GM21390 (cell line): ENCODE measurements around the gene TRIM63.

Source experiments
- ATAC-seq: cut with Tn5 transposase; IDR thresholded peaks from one replicate; pipeline ENCODE4 v1.9.1; 2021; ENCODE audit not compliant: unreplicated experiment

TRIM63 gene

DNA sequence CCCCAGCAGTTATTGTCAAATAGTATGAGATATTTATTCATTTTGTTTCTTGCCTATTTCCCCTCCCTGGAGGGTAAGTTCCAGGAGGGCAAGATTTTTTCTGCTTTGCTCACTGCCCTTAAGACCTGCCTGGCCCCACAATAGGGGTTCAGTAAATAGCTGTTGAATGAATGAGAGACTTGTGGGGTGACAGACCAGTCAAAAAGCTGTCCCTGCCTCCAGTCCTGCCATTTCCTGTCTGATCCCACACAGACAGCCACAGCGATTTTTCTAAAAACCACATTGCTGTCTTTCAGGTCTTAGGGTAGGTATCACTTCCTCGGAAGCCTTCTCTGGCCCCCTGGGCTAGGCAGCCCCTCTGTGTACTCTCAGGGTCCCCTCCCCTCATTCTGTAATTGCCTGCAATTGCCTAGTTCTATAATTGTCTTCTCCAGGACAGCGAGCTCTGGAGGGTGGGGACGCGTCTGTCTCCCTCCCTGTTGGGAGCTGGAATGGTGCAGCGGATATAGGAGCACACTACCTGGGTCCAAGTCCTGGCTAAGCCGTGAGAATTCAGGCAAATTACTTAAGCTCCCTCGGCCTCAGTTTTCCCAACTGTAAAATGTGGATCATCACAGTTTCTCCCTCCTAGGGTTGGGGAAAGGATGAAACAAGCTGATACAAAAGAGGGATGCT, 47.7 kb downstream of the TRIM63 start:
- no peak for ATAC-seq

DNA sequence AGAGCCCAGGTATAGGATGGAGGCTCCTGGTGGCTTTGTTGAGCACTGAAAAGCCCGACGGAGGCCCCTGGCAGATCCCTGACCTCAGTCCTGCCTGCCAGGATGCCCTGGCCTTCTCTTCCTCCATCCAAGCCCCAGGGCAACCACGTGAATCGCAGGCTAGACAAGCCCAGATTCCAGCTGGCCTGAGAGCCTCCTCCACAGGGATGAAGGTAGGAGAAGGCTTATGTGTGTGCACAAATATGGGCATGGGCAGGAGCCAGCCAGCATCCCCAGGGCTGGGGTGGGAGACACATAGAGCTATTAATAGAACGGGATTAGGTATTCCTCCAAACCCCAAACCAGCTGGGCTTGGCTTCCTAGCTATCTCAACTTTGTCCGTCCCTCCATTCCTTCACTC, 49.8 kb downstream of the TRIM63 start:
- no peak for ATAC-seq

DNA sequence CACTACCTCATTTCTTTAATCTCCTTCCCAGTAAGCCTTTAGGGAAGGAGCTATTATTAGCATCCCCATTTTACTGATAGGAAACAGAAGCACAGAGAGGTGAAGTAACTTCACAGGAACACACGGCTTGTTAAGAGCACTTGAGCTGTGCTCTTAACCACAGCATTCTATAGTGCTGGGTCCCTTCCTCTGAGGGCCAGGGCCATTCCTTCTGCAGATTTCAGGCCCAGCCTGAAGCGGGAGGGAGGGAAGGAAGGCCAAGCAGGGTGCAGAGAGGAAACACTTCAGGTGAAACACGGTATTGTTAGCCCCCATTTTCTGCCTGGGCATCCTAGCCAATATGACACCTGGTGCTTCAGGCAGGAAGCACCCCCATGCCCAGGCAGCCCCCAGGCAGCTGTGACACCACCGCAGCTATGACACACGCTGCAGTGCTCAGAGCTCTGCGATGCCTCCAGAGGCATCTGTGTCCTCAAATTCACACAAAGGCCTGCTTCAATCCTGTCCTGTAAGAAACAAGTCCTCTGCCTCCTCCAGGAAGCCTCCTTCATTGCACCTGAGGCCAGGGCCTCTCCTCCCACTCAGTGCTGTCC, 50.4 kb downstream of the TRIM63 start:
- no peak for ATAC-seq

DNA sequence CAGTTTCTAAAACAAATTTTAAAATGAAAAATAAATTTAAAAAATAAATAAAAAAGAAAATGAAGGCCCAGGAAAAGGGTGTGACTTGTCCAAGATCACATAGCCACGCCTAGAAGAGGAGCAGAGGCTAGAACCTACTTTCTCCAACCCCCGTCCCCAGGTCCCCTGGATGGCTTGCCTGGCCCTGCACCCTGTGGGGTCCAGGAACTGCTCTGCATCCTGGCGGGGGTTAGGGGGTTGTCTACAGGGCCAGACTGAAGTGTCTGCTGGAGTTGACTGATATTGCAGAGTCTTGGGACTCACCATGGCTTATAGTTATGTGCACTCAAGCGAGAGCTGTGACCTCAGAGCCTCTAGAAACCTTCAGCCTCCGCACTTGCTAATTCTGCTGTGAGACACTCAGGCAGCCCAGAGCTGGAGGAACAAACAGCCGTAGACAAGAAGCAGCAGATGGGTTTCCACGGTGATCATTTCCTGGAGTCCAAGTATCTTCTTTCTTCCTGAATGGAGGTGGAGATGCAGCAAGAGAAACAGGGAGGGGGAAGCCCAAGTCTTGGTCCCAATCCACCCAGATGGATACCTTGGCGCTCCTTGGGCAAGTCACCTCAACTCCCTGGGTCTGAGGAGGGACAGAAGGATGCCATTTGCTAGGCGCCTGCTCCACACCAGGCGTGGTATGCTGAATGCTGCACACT, 51.0 kb downstream of the TRIM63 start:
- no peak for ATAC-seq

DNA sequence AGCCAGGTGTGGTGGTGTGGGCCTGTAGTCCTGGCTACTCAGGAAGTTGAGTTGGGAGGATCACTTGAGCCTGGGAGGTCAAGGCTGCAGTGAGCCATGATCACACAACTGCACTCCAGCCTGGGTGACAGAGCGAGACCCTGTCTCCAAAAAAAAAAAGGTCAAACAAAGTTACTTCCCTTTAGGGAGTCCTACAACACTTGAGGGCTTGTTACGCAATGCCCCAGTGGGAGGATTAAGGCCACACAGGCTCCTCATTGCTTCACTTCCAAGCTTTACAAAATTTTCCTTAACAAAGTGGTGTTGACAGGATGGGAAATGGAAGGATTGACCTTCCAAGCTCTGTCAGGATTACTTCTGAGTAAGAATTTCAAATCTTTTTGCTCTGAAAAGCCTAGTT, 52.1 kb downstream of the TRIM63 start:
- no peak for ATAC-seq

DNA sequence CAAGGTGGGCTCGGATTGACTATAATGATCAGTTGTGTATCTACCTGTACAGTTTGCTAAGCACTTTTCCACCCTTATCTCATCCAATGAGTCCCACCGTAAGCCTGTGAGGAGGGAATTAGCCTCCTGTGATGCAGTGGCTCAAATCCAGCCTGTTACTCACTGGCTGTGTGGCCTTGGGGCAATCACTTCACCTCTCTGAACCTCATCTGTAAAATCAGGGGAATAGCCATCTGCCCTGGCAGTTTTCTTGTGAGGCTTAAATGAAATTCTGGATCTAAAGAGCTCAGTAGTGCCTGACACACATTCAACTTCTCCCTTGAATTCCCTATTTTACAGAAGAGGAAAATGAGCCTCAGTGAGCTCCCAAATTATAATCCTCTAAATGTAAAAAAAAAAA, 53.3 kb downstream of the TRIM63 start:
- no peak for ATAC-seq

DNA sequence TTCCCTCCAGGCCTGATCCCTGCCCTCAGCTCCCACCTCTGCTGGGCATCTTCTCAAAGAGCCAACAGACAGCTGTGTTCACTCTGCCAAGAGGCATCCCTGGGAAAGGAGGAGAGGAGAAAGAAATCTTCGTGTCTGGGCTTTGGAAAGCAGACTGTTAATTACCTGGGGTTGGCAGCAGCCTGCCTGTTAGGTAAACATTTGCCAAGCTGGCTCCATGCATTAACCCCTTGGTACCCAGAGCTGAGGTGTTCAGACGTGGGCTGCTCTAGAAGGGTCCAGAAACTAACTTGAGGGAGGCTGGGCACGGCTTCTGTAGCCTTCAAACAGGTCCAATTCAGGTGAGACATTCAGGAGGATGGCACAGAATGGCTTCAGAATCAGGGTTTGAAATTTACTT, 54.6 kb downstream of the TRIM63 start:
- ATAC-seq, result no peak

DNA sequence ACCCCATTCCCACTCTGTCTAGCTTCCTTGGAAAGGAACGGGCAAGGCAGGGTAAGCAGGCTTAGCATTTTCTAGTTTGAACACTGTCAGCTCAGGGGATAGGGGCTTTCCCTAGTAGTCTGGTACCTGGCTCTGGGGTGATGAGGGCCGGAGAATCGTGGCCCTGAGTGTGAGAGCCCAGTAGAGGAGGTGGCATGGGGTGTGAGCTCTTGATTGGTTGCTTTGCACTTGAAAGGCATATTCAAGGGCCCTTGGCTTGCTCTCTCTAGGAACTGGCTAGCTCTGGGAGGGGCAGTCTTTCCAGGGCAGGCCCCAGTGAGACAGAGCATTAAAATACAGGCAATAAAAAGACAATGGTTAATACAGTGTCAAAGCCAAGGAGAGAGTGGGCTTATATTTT, 56.6 kb downstream of the TRIM63 start:
- no peak for ATAC-seq

DNA sequence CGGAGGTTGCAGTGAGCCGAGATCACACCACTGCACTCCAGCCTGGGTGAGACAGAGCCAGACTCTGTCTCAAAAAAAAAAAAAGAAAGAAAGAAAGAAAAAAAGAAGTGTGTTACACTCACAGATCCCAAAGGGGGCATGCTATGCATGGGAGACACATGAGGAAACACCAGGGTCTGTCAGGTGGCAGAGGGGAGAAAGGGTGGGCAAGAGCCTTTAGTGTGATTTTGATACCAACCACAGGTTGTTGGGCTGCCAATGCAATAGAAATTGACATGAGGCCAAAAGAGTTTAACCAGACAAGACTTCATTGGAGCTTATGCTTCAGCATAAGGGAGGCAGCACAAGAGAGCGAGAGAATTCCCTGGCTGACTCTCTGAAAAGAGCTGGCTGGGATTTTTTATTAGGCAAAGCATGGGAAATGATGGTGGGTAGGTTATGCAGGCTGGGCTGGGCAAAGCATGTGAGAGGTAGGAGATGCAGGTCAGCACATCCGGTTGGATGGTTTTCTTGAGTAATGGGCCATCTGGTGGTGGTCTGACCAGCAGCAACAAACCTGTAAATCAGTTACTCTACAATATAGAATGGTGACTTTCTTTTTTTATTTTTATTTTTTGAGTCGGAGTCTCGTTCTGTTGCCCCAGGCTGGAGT, 57.5 kb downstream of the TRIM63 start:
- ATAC-seq, result no peak

DNA sequence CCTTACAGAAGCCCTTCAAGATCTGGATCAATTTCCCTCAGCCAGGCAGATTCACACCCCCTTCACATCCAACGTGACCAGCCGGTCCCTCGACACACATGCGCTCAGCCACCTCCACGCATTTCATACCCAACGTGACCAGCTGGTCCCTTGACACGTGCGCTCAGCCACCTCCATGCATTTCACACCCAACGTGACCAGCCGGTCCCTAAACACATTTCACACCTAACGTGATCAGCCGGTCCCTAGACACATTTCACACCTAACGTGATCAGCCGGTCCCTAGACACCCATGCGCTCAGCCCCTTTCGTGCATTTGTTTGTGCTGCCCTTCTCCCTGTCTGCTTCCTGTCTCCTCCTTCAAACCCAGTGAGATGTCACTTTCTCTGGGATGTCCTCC, 60.7 kb downstream of the TRIM63 start:
- no peak for ATAC-seq

DNA sequence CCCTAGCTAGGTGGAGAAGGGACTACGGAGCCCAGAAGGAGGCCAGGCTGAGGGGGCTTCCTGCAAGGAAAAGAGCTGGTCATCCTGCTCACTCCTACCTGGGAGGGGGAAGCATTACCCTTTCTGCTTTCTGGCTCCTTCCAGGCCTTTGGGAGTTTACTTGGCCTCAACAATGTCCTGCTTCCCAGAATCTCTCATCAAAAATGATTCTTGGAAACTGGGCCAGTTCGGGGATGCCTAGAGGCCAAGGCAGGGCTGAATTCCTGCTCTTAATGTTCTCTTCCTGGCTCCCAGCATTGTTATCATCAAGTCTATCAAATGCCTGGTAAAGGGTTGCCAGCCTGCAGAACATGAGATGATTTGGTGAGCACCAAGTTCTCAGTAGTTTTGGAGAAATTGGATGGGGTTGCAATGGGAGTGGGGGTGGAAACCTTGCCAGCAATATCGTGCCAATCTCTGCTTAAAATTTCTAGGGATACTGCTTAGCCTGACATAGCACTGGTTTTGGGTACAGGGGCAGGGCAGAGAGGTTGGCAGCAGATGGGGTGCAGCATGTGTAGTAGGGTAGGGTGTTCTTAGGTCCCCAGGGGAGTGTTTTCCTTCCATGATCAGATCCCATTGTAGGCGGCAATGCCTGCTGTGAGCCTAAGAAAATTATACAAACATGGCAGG, 61.9 kb downstream of the TRIM63 start:
- no peak for ATAC-seq

DNA sequence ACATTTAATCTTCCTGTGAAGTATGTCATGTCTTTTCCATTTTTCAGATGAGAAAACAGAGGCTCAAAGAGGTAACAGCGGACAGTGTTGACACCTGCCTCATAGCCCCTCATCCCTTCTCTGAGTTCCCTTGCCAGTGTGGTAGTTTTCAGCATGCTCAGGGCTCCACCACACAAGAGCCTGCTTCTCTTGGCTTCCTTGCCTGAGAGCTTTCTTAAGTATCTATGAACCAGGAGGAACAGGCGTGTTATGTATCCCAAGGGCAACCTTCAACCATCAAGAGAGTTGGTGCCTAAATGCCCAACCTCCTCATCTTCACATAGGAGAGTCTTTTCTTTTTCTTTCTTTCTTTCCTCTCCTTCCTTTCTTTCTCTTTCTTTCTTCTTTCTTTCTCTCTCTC, 63.7 kb downstream of the TRIM63 start:
- ATAC-seq, result no peak

DNA sequence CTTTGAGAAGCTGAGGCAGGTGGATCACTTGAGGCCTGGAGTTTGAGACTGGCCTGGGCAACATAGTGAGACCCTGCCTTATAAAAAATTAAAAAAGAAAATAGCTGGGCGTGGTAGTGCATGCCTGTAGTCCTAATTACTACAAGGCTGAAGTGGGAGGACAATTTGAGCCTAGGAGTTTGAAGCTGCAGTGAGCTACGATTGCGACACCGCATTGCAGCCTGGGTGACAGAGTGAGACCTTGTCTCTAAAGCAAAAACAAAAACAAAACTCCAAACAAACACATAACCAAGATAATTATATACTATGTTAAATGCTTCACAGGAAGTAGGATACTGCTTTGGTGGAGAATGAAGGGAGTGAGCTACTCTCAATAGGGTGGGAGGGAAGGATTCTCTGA, 64.2 kb downstream of the TRIM63 start:
- ATAC-seq, result no peak
